Fibroblast of skin of right quadriceps (primary cell): Measurements from ENCODE around the gene MRPS35.
"Not testable (repeated sequence)": the region's sequence is repeated elsewhere in the genome, so short reads cannot be mapped to it uniquely, and the experiment has no call there.

Experiments used
- DNase-seq: peaks from one replicate; pipeline ENCODE4 v3.0.0-alpha.2; 2013

The MRPS35 gene

DNA sequence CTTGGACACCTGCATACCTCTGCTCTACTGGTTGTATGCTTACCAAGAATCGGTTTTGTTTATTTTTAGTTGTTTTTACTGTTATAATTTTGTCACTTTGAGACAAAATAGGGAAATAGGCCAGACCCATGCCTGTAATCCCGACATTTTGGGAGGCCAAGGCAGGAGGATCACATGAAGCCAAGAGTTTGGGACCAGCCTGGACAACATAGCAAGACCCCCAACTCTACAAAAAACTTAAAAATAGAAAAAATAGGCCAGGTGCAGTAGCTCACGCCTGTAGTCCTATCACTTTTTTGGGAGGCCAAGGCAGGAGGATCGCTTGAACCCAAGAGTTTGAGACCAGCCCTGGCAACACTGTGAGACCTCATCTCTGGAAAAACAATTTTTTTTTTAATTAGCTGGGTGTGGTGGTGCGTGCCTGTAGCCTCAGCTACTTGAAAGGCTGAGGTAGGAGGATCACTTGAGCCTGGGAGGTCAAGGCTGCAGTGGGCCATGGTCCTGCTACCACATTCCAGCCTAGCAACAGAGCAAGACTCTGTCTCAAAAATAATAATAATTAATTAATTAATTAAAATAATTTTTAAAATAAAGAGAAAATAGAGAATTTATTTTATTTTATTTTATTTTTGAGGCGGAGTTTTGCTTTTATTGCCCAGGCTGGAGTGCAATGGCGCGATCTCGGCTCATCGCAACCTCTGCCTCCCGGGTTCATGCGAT, 1.3 kb upstream of the MRPS35 start:
- DNase-seq = no peak

DNA sequence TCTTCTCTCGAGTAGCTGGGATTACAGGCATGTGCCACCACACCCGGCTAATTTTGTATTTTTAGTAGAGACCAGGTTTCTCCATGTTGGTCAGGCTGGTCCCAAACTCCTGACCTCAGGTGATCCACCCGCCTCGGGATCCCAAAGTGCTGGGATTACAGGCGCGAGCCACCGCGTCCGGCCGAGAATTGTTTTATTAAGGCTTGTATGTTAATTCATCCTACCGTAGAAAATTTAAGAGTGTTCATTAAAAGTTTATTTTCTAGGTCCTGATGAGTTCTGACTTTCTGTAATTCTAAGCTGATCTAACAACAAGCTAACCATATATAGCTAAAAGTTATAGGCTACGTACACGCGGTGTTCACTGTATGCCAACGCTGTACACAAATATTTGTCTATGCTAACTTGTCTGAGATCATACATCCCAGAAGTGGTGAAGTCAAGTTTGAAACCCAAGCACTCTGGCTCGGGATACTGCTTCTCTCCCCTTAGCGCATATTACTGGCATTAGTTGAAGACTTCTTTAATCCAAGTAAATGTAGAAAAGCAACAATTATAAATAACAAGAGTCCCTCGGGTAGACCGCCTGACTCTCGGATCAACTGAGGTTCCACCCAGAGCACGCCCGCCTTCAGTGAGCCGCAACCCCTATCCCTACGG, 570 bp upstream of the MRPS35 start:
- peak; percentile 65 for DNase-seq

DNA sequence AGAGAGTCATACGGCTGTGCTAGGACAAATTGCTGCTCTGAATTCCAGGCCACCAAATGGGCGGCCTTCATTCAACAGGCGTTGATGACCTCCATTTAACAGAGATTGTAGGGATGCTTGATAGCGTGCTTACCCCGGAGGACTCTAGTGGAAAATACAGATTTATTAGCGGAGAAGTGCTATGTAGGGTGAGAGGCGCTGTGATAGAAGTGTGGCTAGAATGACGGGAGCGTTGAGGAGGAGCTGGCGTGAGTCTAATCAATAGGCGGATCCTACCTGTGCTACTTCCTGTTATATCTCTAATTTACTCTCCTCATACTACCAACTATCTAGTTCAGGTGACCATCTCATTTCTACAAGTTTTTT, 668 bp downstream of the MRPS35 start:
- peak; percentile 8 for DNase-seq

DNA sequence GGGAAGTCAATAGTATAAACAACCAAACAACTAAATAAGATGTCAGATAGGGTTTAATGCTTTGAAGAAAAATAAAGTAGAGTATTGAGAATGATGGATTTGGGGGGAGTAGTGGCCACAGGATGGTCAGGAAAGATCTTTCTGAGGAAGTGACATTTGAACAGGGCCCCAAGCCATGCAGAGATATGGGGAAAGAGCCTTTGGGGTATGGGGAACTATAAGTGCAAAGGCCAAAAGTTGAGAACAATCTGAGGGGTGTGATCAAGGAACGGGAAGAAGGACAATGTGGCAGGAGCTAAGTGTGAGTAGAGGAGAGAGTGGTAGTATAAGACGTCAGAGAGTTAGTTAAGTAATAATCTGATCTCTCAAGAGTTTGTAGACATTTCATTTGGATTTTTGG, 1.3 kb downstream of the MRPS35 start:
- DNase-seq = no peak

DNA sequence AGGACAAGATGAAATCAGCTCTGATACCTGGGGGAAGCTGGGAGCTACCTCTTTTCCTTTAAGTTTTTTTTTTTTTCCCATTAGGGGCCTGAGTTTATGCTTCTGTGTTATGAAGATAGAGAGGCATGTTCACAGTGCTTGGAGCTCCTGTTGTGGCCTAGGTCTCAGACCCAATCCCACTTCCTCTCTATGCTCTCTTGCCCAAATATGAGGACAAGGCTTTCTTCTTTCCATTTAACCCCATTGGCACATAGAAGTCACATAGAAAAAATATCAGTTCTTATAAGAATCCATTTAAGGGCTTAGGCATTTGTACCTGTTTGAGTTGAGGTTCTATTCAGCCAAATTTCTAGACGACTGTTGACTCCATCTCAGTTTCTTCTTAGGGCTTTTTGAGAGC, 12.6 kb downstream of the MRPS35 start:
- no peak for DNase-seq

DNA sequence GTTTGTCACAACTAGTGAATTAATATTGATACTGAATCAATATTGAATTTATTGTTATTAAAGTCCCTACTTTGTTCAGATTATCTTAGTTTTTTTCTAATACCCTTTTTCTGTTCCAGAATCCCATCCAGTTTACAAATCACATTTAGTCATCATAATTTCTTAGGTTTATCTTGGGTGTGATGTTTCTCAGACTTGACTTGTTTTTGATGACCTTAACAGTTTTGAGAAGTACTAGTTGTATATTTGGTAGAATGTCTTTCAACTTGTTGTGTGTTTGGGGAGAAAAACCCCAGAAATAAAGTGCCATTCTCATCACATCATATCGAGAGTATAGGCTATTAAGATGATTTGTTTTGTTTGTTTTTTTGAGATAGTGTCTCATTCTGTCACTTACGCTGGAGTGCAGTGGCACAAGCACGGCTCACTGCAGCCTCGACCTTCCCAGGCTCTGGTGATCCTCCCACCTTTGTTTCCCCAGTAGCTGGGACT, 19.5 kb downstream of the MRPS35 start:
- DNase-seq = no peak

DNA sequence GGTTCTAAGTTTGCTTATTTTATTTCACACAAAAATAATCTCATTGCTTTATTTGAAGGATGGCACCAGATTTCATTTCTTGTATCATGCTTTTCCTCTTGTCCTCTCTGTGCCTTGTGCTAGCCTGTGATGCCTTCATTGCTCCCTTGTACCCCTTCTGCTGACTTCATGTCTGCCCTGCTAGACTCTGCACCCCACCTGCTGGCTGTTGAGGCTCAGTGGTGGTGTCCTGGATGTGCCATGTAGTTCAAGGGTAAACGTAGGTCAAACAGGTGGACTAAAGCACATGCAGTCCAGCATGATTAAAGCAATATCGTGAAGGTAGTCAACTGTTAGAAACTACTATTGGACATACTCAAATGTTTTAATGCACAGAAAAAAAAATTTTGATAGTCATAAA, 21.6 kb downstream of the MRPS35 start:
- no peak for DNase-seq

DNA sequence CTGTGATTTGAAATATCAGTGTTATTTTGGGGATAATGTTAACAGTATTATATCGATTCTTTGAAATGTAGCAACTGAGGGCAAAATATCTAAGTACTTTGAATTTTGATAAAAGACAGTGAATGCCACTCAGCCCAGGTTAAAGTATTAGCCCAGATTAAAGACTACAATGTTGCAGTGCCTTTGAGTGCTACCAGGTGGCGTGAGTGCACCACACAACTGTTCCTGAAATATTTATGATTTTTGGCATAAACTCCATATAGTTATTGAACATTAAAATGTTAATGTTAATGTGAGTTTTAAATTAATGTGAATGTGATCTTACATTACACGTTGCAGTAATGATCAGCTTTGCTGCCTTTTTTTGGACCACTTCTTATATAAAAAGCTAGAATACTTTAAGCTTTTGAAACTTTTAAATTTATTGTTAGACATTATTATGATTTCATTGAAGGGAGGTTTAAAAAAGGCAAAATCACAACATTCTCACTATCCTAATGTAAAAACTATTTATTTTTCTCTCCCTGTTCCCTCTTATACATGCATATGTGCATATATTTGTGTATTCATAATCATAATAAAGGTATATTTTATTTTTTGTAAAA, 22.5 kb downstream of the MRPS35 start:
- peak; percentile 28 for DNase-seq

DNA sequence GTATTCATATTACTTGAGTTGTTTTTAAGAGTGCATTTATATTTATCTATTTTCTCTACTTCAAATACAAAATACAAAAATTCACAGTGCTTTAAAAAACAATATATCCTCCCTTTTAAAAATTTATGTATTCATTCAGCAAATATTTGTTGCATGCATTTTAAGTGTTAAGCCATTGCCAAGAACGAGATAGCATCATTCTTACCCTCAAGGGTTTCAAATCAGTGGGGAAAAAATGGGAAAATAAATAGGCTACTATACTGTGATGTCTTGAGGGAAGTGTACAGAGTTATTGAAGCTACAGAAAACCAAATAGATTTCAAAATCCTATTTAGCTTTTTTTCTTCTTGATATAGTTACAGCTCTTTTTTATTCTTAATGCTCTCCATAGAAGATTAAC, 23.2 kb downstream of the MRPS35 start:
- no peak for DNase-seq

DNA sequence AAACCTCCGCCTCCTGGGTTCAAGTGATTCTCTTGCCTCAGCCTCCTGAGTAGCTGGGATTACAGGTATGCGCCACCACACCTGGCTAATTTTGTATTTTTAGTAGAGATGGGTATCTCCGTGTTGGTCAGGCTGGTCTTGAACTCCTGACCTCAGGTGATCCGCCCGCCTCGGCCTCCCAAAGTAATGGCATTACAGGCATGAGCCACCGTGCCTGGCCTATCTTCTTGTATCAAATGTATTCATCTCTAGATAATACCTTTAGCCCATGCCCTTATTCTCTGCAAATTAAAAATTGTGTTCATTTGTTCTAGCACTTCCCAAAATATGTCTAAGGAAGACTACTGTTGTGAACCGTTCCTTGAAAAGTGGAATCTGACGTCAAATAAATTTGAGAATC, 23.7 kb downstream of the MRPS35 start:
- DNase-seq = not testable (repeated sequence)

DNA sequence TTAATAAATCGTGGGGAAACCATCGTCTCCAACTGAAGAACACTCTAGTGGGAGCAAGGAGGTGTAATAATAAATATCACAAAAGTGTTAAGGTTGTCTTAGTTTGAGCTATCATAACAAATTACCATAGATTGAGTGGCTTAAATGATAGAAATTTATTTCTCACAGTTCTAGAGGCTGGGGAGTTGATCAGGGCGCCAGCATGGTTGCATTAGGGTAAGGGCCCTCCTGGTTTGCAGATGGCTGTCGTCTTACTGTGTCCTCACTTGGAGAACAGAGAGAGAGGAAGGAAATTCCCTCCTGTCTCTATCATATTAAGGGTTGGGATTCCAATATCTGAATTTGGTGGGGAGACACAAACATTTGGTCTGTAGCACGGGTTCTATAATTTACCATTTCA, 33.0 kb downstream of the MRPS35 start:
- no peak for DNase-seq

DNA sequence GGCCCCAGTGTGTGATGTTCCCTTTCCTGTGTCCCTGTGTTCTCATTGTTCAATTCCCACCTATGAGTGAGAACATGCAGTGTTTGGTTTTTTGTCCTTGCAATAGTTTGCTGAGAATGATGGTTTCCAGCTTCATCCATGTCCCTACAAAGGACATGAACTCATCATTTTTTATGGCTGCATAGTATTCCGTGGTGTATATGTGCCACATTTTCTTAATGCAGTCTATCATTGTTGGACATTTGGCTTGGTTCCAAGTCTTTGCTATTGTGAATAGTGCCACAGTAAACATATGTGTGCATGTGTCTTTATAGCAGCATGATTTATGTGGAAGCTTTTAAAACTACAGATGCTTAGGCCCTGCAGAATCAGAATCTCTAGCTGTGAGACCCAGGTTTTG, 35.1 kb downstream of the MRPS35 start:
- DNase-seq = not testable (repeated sequence)

DNA sequence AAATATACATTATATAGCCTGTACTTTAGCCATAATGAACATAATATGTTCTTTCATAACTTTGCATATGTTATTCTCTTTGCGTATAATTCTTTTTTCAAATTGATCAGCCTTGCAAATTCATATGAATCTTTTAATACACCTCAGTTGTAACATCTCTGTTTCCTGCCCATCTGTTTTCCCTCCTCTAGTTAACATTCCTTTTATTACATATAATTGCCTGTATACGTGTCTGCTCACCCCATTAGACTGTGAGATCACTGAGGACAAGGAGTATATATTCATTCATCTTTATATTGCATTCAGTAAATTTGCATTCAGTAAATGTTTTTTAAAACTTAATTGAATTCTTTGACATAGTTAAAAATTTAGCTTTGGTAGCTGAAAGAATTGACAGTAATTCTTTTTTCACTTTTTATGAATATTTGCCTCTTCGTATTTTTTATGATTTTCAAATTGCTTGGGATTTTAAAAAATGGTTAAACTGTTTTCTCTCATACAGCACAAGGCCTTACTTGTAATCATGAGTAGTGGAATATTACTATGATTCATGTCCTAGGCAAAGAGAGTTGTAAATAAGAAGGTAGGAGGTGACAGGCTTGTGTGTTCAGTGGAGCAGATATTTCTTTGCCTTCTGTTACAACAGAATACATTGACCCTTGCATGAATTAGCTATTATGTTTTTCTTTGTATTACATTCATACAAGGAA, 36.6 kb downstream of the MRPS35 start:
- DNase-seq = no peak

DNA sequence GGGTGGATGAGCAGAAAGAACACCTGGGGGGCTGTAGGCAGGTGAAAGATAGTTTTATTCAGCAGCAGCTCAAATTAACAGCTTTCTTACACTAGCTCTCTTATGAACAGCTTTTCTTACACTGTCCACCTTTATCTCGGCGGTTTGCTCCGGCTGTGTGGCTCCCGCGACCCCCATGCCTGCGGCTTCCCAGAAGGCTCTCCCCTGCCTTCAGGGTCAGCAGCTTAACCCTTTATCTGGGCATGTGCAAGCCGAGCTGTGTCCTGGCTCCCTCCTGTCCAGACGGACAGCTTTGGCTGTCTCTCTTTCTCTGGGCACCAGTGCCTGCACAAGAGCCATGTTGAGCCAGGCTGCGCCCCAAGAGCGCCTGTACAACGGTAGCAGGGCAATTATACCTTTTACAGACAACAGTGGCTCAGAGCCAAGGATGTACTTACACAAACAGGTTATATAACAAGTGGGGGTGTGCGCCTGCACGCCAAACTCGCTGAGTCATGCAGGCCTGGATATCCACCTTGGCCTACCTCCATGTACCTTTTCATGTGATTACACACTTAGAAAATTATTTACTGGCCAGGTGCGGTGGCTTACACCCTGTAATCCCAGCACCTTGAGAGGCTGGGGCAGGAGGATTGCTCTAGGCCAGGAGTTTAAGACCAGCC, 40.9 kb downstream of the MRPS35 start:
- no peak for DNase-seq

DNA sequence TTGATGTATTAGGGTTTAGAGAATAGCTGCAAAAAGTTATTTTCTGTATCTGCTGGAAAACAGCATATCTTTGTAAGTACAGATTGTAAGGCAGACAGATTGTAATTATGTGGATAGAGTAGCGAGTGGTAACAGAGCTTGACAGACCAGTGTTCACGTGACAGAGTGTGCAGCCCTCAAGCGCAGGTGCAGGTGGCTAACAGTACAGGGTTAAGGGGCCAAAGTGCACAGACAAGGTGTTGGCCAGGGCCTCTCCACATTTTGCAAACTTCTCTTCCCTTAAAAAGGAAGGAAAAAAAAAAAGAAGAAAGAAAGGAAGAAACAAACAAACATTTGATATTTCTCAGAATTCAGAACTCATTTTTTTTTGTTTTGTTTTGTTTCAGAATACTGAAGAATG, 44.2 kb downstream of the MRPS35 start:
- DNase-seq = no peak

DNA sequence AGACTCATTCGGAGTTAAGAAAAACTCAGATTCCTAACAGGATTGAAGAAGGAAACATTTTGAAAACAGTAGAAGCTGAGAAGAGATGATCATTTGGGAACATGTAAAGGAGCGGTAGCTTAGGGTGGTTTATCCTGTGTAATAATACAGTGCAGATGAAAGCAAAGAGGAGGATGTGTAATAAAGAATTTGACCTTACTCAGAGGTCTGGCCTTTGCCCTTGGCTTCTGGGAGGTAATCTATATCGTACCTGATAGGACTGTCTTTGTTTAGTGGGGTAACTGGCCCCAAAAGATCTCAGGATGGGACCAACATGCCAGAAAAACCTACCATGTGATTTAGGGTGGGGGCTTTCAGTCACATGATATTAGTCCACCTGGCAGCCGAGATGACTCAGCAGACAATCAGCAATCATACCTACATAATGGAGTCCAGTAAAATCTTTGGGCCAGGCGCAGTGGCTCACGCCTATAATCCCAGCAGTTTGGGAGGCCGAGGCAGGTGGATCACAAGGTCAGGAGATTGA, 46.1 kb downstream of the MRPS35 start:
- no peak for DNase-seq

DNA sequence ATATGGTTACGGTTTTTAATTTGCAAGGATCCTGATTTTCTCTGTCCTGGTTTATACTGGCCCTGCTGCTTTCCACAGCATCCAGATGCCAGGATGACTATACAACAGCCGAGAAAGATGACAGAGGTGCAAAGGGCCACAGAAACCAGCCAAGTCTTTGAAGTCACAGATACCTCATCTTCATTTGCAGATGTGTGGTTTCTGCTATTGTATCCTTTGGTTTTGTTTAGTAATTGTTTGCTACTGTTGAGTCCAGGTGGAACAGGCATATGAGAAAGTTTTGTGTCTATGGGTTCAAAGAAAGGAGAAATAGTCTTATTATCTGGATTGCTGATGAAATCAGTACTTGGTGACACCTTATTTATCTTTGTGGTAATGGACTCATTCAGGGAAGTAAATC, 52.1 kb downstream of the MRPS35 start:
- no peak for DNase-seq

DNA sequence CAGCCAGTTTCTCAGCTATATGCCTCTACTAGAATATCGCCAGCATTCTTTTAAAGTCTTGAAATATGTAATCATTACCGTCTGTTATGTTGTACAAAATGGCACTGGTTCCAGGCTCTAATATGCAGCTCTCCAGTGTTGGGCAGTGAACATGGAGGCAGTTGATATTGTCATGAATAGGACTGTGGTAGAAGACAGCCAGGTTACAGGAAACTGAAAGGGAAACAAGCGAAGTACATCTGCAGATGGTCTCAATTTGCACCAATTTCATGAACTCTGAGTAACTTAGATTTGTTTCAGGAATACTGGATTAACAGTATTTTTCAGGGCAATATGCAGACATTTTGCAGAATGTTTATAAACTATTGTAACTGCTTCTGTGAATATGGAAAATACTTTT, 56.0 kb downstream of the MRPS35 start:
- DNase-seq = no peak

DNA sequence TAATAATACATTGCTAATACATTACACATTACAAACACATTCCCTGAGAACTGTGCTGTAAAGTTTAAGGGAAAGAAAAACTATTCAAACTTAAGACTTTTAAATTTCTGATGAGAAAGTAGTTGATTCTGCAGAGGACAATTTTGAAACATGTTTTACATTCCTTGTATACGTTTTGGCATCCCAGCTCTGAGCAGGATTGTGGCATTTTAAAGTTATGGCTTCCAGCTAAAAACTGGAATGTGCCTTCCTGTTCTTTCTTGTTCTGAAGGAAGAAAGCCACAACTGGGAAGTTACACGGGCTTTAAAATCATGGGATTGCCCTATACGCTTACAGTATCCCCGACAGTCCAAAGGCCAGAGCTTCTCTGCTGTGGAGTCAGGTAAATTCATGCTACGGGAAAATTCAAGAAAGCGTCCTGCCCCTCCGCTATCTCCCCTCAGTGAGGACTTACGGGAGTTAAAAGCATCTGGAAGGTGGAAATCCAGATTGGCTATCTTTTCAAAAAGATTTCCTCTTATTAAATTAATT, 58.6 kb downstream of the MRPS35 start:
- DNase-seq = peak; percentile 17

DNA sequence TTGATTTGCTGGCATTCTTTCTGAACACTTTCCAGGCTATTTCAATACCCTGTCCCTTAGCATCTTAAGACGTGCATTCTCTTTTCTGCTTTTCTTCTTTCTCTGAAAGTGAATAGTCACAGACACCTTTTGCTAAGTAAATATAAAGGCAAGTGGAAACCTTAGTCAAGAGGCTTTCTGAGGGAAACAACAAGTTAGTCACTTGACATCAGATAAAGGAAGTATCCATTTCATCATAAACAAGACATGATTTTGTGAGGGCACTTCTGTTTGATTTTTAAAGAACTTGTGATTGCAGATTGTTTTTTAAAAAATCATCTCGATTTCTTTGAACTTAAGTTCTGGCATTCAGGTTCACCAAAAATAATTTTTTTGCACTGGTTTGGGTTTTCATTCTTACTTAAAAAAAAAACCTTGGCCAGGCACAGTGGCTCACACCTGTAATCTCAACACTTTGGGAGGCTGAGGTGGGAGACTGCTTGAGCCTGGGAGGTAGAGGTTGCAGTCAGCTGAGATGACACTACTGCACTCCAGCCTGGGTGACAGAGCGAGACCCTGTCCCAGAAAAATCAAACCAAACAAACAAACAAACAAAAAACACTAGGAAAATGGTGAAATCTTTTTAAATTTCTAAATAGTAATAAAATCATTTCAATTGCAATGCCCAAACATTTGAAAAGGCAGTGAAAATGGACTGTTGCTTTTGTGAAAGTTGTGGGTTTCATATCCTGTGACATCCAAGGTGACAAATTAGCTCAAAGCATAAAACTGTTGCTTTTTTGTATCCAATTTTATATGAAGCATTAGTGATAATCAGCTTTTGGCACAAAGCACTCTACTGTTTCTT, 61.1 kb downstream of the MRPS35 start:
- DNase-seq = no peak

DNA sequence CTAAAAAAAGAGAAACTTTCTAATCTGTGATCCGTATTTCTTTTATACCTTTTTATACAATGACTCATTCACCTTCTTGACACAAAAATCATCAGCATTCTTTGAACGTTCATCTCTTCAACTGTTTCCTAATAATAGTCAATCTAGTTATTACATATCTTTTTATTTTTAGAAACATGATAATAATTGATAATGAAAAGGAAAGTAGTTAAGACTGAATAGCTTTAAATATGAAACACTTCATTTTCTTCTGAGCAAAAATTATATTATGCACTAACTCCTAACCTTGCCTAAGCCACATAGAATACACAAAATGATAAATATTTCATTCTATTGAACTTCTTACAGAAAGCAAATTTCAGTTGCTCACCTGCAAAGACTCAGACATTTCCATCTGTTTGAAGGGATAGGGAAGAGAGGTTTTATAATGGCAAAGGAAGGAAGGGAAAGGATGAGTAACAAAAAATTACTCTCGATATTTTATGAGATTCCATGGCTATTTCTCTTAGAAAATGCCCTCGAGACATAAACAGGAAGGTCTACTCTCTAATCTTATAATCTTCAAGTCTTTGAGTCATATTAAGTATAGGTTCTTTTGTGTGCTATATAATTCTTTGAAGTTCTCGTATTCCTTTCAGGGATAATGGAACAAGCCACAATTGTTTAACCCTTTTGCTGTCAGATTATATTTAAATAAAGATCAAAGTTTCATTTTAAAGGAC, 61.9 kb downstream of the MRPS35 start:
- DNase-seq = peak; percentile 29
